GM12878 (cell line): ENCODE measurements around the gene ZBTB32. TPM values are rescaled to one million over a fixed set of nuclear protein-coding genes. Genes with fewer than 3 reads are reported as not detected.

Experiments used
- BCL11A ChIP-seq: IDR thresholded peaks from 2 replicates; pipeline ENCODE4 v1.6.1; 2011; ENCODE audit warnings: low read depth, low read length
- CBFB ChIP-seq: IDR thresholded peaks from 2 replicates; pipeline ENCODE4 v1.6.1; 2016; ENCODE audit warnings: antibody characterized with exemption, low read depth
- CHD2 ChIP-seq: IDR thresholded peaks from 2 replicates; pipeline ENCODE4 v1.6.1; 2011; ENCODE audit warnings: low read depth, low read length, improper control_type of control experiment, borderline replicate concordance
- E2F4 ChIP-seq: IDR thresholded peaks from 2 replicates; pipeline ENCODE4 v1.6.1; 2012; ENCODE audit warnings: low read depth, low read length, improper control_type of control experiment
- EZH2 ChIP-seq: IDR thresholded peaks from 2 replicates; pipeline ENCODE4 v1.6.1; 2012; ENCODE audit warnings: low read depth, mild to moderate bottlenecking, control low read depth, inconsistent platforms, low read length, borderline replicate concordance; ENCODE audit not compliant: control insufficient read depth
- HDGF ChIP-seq: fragments of 450-650 bp; IDR thresholded peaks from 2 replicates; pipeline ENCODE4 v1.6.1; 2016; ENCODE audit warnings: antibody characterized with exemption
- IRF5 ChIP-seq: fragments of 450-650 bp; IDR thresholded peaks from 2 replicates; pipeline ENCODE4 v1.6.1; 2017; ENCODE audit warnings: borderline replicate concordance
- KAT2A ChIP-seq: conservative IDR thresholded peaks from 2 replicates; pipeline ENCODE4 v1.6.1; 2011; ENCODE audit warnings: low read depth, low read length; ENCODE audit not compliant: control insufficient read depth
- LARP7 ChIP-seq: fragments of 450-650 bp; IDR thresholded peaks from 2 replicates; pipeline ENCODE4 v1.6.1; 2017; ENCODE audit warnings: mild to moderate bottlenecking
- MEF2B ChIP-seq: fragments of 450-650 bp; IDR thresholded peaks from 2 replicates; pipeline ENCODE4 v1.6.1; 2018; ENCODE audit warnings: mild to moderate bottlenecking, moderate library complexity; ENCODE audit not compliant: partially characterized antibody, poor library complexity, severe bottlenecking
- PAX5 ChIP-seq: IDR thresholded peaks from 2 replicates; pipeline ENCODE4 v1.6.1; 2011; ENCODE audit warnings: low read depth, low read length, borderline replicate concordance
- RUNX3 ChIP-seq: IDR thresholded peaks from 2 replicates; pipeline ENCODE4 v1.6.1; 2012; ENCODE audit warnings: low read length, inconsistent platforms
- SMAD1 ChIP-seq: fragments of 450-650 bp; IDR thresholded peaks from 2 replicates; pipeline ENCODE4 v1.6.1; 2018; ENCODE audit warnings: mild to moderate bottlenecking, low read depth; ENCODE audit not compliant: partially characterized antibody
- SPI1 ChIP-seq: IDR thresholded peaks from 2 replicates; pipeline ENCODE4 v1.6.1; 2011; ENCODE audit warnings: low read depth, mild to moderate bottlenecking, low read length, moderate library complexity, borderline replicate concordance; ENCODE audit not compliant: insufficient read depth
- SRF ChIP-seq, 2 experiments: IDR thresholded peaks; 2 replicates each; pipeline ENCODE4 v1.6.1; 2011; ENCODE audit warnings: low read depth in 2 of 2, low read length in 2 of 2, mild to moderate bottlenecking in 1 of 2, moderate library complexity in 1 of 2
- STAT1 ChIP-seq: fragments of 450-650 bp; conservative IDR thresholded peaks from 2 replicates; pipeline ENCODE4 v1.6.1; 2014; ENCODE audit warnings: antibody characterized with exemption, mild to moderate bottlenecking
- TCF12 ChIP-seq: IDR thresholded peaks from 2 replicates; pipeline ENCODE4 v1.6.1; 2011; ENCODE audit warnings: low read depth, mild to moderate bottlenecking, low read length
- WRNIP1 ChIP-seq: IDR thresholded peaks from 2 replicates; pipeline ENCODE4 v1.6.1; 2011; ENCODE audit warnings: low read depth, low read length, improper control_type of control experiment, borderline replicate concordance
- ZNF274 ChIP-seq: IDR thresholded peaks from one replicate; pipeline ENCODE4 v1.8.0; 2011; ENCODE audit not compliant: insufficient read length, insufficient read depth
- polyA plus RNA-seq, 11 experiments: library from polyadenylated mRNA; depleted of rRNA in 4 of 11; unstranded in 6 of 11; stranded (reverse) in 5 of 11; fragments of >200 nt; fragmentation: Nextera tagmentation in 4 of 11; fragmentation: Illumina TruSeq in 1 of 11; extraction: Ambion mirVana in 4 of 11; extraction: Trizol in 1 of 11; gene quantifications; 1 replicate in 1 of 11; 2 replicates in 10 of 11; pipeline versions ENCODE4 v1.2.1 to v1.2.3, GENCODE V29; 2011 to 2016; ENCODE audit warnings: inconsistent platforms in 2 of 11, missing spikeins in 2 of 11, low read depth in 1 of 11
- total RNA-seq, 4 experiments: library from RNA; depleted of rRNA in 3 of 4; stranded (reverse); fragments of >200 nt in 3 of 4; fragmentation: Illumina TruSeq in 1 of 4; extraction: Trizol in 1 of 4; gene quantifications; 2 replicates each; pipeline versions ENCODE4 v1.2.1 to v1.2.3, GENCODE V29; 2013 to 2021

ZBTB32 gene
- total and polyA plus RNA-seq, 10 of the 15 experiments (the other 5 are each of a cell fraction or from before 2014, with no cell fraction given), result 1.0 to 46.7 (median 16.0) TPM

DNA sequence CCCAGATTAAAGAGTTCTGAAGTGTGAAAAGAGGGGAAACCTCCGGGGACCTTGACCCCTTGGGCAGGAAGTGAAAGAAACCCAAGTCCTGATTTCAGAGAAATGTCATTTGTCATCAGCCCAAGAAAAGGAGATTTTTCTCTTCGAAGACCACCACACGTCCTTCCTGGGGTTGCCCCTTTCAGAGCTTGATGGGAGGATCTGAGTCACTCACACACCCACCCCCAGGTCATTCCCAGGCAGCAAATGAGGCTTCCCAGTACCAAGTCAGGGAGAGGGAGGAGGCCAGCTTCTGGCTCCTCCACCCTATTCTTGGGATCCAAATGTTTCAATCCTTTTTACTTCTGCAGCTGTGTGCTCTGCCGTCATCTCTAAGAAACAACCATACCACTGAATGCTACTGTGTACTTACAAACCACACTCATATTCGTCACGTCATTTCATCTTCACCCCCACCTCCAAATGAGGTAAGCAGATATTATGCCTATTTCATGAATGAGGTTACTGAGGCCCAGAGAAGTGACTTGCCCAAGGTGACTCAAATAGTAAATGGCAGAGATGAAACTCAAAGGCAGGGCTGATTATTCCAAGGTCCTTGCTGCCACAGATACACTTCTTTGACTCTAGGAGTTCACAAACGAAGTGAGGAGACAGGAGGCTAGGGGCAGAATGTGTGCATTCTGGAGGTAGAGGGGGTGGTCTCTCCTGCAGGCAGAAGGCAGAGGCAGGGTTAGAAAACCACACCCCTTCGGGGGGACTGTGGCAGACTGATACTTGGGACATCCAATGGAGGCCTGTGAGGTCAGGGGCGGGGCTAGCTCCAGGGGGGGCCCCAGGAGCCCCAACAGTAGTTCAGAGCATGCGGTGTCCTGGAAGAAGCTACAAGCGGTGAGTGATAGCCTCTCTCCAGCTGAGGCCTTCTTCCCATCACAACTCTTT, 8.5 kb downstream of the ZBTB32 start (continued):
- TF ChIP-seq ZNF274 (no peak), SPI1 (peak; percentile 82), PAX5 (0 out of 2 replicates have a peak, but pooled peaks have one; percentile 29), IRF5 (no peak), BCL11A (peak; percentile 46; the same call in 1 of the 2 replicates), HDGF (no peak), CHD2 (no peak), KAT2A (no peak), MEF2B (peak; percentile 74), RUNX3 (peak; percentile 86), STAT1 (no peak), SMAD1 (peak; percentile 58), WRNIP1 (no peak), EZH2 (no peak), TCF12 (no peak), E2F4 (no peak), CBFB (no peak; the same call in 1 of the 2 replicates), SRF (IDR thresholded peaks at IDR 0.05; ENCODE audit: low read depth in 2 of 2, low read length in 2 of 2) (no peak), LARP7 (peak; percentile 48; the same call in 1 of the 2 replicates)
